Measurements from ENCODE around the gene ZBTB14.

- TF ChIP-seq SUZ12 (IDR thresholded peaks at IDR 0.05) (no peak), BHLHE40 (IDR thresholded peaks at IDR 0.05; ENCODE audit: borderline replicate concordance) (no peak), ARNT (IDR thresholded peaks at IDR 0.05) (no peak), FOXK2 (IDR thresholded peaks at IDR 0.05) (no peak), ZNF384 (IDR thresholded peaks at IDR 0.05) (no peak), SP1 (IDR thresholded peaks at IDR 0.05) (no peak), HDGF (IDR thresholded peaks at IDR 0.05; ENCODE audit: borderline replicate concordance) (no peak), FOXM1 (IDR thresholded peaks at IDR 0.05; ENCODE audit: borderline replicate concordance) (no peak)
Measured at GRCh38 chr18:5244941-5245340, 50.6 kb downstream of the ZBTB14 start.

Data from HEK293T (cell line).